HG03196 (cell line): ENCODE results near the gene DENND2C.

Source experiments
- ATAC-seq: cut with Tn5 transposase; IDR thresholded peaks from one replicate; pipeline ENCODE4 v1.9.1; 2021; ENCODE audit not compliant: unreplicated experiment

The DENND2C gene

GRCh38 chr1:114669562-114670082 lies at the start of gene DENND2C:
Gene DENND2C, minus strand, starts transcription at chr1:114670049. Its CDS starts 44,065 bp downstream, at chr1:114625984.
- ATAC-seq, result peak; percentile 61

- no peak for ATAC-seq
Observed at GRCh38 chr1:114719424-114719787, 49.6 kb upstream of the DENND2C start.

GRCh38 chr1:114718661-114719423 lies 49.0 kb upstream of the DENND2C start:
- no peak for ATAC-seq

- ATAC-seq, result peak; percentile 90
Observed at GRCh38 chr1:114716304-114717170, 46.7 kb upstream of the DENND2C start, which contains the start of gene NRAS. Gene NRAS, minus strand, starts transcription at chr1:114716771. Its CDS starts 611 bp downstream, at chr1:114716160.

- no peak for ATAC-seq
Observed at GRCh38 chr1:114715952-114716303, 46.1 kb upstream of the DENND2C start.

GRCh38 chr1:114712977-114713376 lies 43.1 kb upstream of the DENND2C start:
- ATAC-seq, result no peak

- no peak for ATAC-seq
Observed at GRCh38 chr1:114710360-114710759, 40.5 kb upstream of the DENND2C start.

GRCh38 chr1:114707604-114708003 lies 37.8 kb upstream of the DENND2C start:
- ATAC-seq, result no peak

GRCh38 chr1:114703242-114703641 lies 33.4 kb upstream of the DENND2C start:
- no peak for ATAC-seq

GRCh38 chr1:114702737-114703136 lies 32.9 kb upstream of the DENND2C start:
- ATAC-seq, result no peak

GRCh38 chr1:114701931-114702330 lies 32.1 kb upstream of the DENND2C start:
- ATAC-seq, result no peak

- ATAC-seq, result no peak
Observed at GRCh38 chr1:114700036-114700600, 30.3 kb upstream of the DENND2C start.

- no peak for ATAC-seq
Observed at GRCh38 chr1:114696810-114697209, 27.0 kb upstream of the DENND2C start.

GRCh38 chr1:114695430-114696058 lies 25.7 kb upstream of the DENND2C start, which contains the start of gene AMPD1:
Gene AMPD1, minus strand, starts transcription at chr1:114695546. Its CDS starts 75 bp downstream, at chr1:114695471.
- no peak for ATAC-seq

- no peak for ATAC-seq
Observed at GRCh38 chr1:114694540-114695310, 24.9 kb upstream of the DENND2C start.

GRCh38 chr1:114692947-114693346 lies 23.1 kb upstream of the DENND2C start:
- no peak for ATAC-seq

GRCh38 chr1:114691061-114691460 lies 21.2 kb upstream of the DENND2C start:
- no peak for ATAC-seq

- ATAC-seq, result no peak
Observed at GRCh38 chr1:114690148-114690547, 20.3 kb upstream of the DENND2C start.

GRCh38 chr1:114688526-114688925 lies 18.7 kb upstream of the DENND2C start:
- no peak for ATAC-seq

GRCh38 chr1:114685851-114686250 lies 16.0 kb upstream of the DENND2C start:
- no peak for ATAC-seq
